GM18526 (cell line): ENCODE measurements around the gene HAGH.
A peak's percentile ranks its signal among the peaks of the same experiment; 100 is the strongest.

ENCODE experiments used
- POLR2A ChIP-seq: IDR thresholded peaks from 3 replicates; pipeline ENCODE4 v1.6.1; 2011; ENCODE audit not compliant: insufficient read length; ENCODE audit errors: extremely low read depth

The HAGH gene

DNA sequence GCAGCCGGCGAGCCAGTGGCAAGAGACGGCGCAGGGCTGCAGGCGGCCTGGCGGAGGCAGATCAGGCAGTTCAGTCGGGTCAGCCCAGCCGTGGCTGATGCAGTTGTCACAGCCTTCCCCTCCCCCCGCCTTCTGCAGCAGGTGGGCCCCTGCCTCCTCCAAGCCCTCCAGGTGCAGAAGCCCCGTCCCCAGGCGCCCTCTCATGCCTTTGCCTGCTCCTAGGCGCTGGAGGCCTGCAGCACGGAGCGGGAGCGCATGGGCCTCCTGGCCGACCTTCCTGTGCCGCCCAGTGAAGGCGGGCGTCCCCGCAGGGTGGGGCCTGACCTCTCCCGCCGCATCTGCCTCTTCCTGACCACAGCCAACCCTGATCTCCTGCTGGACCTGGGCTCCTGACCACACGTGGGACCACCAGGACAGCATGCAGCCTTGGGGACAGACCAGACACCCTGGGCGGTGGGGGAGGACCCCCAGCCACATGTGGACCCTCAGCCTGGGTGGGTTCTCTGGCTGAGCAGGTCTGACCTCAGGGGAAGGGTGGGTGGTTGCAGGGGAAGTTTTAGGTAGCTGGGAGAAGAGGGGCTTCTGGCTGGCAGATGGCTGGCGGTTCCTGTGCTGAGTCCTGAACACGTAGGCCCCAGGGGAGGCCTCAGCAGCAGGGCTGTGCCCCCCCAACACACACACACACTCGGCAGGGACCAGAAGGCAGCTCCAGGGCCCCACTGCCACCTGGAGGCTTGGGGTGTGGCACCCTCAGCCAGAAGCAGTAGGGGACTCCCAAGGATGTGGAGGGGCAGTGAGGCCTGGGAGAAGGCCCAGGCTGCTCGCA, 50.6 kb downstream of the HAGH start:
- no peak for TF ChIP-seq POLR2A

DNA sequence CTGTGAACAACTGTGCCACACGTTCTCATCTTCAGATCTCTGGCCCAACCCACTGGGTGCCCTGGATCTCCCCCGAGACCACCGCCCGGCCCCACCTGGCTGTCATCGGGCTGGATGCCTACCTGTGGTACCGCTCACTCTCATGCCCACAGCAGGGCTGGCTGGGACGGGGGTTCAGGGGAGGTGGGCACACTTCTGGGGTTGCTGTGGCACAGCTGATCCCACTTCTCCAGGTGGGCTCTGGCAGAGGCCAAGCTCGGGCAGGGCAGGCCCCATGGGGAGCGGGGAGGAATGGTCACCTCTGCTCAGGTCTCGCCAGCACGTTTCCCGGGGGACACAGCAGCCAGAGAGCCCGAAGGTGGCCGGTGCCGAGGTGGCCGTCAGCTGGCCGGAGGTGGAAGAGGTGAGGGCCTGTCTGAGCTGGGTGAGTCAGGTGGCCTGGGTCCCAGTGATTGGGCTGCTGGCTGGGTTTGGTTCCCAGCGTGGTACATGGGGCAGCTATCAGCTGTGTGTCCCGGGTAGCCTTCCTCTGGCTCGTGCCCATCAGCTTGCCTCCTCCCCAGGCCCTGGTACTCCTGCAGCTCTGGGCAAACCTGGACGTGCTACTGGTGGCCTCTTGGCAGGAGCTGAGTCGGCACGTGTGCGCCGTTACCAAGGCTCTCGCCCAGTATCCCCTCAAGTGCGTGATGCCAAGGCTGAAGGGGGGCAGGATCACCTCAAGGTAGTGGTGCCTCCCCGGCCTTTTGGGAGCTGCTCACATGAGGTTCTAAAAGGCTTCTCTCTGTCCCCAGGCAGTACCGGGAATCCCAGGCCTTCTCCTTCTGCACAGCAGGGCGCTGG, 51.4 kb downstream of the HAGH start:
- no peak for TF ChIP-seq POLR2A

DNA sequence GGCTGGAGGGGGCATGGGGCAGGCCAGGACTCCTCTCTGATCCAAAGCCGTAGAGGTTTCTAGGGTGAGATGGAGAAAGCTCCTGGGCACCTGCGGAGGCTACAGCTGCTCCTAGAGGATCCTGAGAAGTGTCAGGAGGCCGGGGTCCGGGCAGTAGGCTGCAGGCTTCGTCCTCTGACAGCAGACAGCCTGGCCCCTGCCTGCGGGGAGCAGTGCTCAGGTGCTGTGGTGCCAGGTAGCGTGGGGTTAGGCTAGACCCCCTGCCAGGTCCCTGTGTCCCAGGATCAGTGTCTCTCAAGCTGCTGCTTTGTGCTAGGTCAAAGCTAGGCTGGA, 52.2 kb downstream of the HAGH start:
- no peak for TF ChIP-seq POLR2A

DNA sequence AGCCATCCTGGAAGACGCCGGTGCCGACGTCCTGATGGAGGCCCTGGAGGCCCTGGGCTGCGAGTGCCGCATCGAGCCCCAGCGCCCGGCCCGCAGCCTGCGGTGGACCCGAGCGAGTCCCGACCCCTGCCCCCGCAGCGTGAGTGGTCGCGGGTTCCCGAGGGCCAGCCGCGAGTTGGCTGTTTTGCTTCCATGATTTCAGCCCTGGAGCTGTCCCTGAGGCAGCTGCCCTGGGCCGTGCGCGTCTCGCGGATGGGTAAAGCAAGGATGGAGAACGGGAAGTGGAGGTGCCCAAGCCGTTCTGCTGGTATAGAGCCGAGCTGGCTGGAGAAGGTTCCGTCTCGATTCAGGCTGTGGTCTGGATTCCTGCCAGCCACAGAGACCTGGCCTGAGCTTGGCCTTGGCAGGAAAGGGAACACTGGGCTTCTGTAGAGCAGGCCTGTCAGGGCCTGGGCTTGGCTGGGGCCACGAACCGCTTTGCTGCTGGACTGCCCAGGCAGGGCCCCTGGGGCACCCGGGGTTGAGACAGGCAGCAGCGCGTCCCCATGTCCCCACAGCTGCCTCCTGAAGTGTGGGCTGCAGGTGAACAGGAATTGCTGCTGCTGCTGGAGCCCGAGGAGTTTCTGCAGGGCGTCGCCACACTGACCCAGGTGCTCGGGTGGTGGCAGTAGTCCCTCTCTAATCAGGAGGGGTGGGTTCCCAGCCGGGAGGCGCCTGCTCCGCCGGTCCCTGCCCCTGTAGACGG, 52.8 kb downstream of the HAGH start:
- no peak for TF ChIP-seq POLR2A

DNA sequence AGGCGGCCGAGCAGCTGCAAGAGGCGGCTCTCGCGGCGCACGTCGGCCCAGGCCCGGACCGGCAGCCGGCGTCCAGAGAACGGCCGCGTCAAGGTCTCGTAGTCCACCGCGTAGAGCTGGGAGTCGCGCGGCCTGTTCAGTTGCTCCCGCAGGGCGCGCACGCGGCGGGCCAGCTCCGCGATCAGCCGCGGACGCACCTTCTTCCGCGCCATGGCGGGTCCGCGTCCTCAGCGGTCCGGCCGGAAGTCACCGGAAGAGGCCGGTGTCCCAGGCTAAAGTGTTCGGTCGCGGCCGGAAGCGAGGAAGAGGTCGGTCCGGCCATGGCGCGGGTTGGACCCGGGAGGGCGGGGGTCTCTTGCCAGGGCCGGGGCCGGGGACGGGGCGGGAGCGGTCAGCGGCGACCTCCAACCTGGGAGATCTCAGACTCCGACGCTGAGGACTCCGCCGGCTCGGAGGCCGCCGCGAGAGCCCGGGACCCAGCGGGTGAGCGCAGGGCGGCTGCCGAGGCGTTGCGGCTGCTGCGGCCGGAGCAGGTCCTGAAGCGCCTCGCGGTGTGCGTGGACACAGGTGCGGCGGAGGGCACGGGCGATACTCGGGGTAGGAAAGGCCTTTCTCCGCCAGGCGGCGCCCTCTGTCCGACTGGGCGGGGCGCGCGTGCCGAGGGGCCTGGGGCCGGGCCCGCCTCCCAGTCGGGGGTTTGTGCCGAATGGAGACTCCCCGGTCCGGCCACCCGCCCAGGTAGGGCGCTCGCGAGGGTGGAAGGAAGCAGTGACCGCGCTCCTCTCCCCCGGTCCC, 53.5 kb downstream of the HAGH start, which contains the start of gene MRPS34:
TSS of gene MRPS34 (minus strand) at position 227 of the 795 bp plus-strand sequence. CDS start at position 212, 15 bp downstream.
- TF ChIP-seq POLR2A = peak; percentile 93

DNA sequence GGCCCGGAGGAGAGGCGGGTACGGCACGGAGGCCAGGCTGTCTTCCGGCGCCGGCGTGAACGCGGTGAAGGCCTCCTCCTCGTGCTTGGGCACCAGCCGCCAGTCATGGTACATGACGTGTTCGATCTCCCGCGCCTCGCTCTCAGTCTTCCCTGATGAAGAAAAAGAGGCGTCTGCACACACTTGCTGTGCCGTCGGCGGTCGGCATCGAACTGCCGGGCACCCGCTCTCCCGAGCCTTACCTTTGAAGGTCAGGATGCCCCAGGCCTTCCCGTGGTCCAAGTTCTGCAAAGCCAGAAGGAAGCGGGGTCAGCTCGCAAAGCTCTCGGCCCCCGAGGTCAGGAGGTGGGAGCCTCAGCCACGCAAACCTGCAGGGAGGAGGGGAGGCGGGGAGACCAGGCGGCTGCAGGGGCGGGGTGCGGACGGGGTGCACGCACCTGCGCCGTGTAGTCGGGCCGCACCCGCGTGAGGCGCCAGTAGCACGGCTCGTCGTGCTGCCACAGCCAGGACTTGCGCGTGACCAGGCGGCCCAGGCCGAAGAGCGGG, 54.2 kb downstream of the HAGH start, which contains the start of gene EME2:
TSS of gene EME2 (plus strand) at position 449 of the 546 bp plus-strand sequence. CDS start 418 bp downstream, outside the sequence.
- TF ChIP-seq POLR2A = no peak

DNA sequence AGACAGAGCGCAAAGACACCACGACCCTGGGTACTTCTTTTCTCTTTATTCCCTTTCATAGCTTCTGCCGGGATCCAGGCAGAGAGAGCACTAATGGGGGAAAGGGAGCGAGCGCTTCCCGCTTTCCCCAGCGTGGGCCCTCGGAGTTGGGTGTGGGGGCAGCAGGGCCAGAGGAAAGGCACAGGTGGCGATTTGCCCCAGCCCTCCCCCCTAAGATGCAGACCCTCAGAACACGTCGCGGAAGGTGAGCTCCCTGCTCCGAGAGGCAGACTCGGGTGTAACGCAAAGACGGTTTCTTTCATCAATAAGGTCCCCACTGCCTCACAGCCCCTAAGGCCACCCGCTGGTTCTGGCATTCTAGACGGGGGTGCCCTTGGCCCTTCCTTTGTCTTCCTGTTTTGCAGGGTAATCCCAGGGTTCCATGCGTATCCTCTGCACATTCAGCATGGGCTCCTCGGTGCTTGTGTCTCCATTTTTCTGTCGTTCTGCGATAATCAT, 54.7 kb downstream of the HAGH start:
- no peak for TF ChIP-seq POLR2A

DNA sequence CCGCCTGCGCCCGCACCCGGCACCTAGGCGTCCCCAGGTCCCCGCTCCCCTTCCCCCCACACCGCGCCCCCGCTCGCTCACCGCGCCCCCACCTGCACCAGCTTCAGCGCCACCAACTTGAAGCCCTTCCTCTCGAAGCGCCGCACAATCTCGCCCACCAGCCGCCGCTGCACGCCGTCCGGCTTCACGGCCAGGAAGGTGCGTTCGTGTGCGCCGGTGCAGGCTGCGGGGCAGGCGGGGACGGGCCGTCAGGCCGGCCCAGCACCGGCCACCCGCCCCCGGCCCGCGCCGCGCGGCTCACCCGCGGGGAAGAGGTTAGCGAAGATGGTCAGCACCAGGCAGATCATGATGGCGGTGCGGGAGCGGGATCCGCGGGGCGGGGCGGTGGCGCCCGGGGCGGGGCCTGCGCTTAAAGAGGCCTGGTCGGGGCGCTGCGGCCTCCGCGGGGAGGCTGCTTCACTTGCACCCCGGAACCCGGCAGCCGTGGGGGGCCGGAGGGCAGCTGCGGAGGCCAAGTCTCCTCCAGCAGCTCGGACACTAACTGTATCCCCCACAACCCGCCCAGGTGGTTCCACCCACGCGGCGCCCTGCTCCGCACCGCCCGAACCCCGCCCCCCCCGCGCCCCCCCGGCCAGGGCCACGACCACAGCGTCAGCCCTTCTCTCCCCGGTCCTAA, 55.3 kb downstream of the HAGH start, which contains the start of gene NME3:
TSS of gene NME3 (minus strand) at position 356 of the 676 bp plus-strand sequence. CDS start at position 347, 9 bp downstream.
- TF ChIP-seq POLR2A = peak; percentile 21

DNA sequence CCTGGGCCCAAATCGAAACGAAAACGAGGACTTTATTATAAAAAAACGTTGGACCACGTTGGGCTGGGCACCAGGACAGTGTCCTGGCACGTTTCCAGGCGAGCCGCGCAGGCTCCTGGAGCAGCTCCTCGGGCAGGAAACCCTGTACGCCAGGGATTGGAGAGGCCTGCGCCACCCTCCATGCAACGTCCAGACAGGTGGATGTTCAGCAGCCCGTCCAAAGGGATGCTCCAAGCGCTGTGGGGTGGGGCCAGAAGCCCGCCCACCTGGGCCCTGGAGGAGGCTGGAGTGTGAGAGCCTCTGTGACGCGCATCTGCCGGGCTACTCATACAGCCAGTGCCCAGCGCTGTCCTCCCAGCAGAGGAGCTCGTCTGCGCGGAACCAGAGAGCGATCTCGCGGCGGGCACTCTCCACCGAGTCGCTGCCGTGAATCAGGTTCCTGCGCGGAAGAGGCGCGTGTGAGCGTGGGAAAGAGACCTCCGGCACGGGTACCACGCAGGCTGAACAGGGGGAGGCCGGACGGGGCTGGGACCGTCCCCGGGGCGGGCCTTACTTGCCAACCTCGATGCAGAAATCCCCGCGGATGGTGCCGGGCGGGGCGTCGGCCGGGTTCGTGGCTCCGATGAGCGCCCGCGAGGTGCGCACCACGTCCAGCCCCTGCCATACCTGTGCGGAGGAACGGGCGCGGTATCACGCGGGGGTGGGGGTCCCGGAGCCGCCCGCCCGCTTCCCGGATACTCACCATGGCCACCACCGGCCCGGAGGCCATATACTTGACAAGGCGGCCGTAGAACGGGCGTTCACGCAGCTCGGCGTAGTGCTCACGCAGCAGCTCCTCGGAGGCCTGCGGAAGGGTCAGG, 56.1 kb downstream of the HAGH start:
- TF ChIP-seq POLR2A = peak; percentile 28

DNA sequence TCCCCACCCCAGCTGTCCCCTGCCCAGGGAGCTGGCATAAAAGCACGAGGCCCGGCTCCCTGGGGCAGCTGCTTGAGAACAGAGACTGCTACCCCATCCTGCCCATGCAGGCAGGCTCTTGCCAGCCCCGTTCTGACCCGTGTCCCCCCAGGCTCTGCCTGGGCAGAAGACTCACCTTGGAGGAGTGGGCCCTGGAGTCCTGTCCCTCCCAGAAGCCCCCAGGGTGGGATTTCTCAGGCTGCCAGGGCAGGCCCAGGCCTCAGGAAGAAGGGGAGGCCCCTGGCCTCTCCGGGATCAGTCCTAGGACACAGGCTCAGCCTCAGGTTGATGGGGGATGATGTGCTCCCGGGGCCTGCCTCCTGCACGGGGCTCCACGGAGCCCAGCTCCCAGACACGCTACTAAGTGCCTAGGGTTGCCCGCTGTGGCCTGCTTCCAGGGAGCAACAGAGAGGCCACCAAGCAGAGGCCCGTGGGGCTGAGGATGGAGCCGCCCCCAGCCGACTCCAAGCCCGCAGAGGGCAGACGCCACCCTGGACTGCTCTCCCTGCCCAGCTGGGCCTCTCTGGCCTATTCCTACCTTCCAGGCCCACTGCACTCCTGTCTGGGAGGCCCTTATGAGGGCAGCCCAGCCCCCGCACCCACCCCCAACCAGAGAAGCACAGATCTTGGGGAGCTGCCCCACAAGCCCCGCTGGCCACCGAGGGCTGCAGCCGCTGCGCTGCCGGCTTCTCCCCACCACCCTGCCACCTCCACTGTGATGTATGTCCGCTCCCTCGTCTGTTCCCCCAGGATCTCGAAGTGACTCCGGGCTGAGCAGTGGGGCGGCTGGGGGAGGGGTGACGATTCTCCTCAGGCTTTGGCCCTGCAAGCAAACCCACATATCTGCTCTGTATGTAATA, 57.0 kb downstream of the HAGH start:
- no peak for TF ChIP-seq POLR2A

DNA sequence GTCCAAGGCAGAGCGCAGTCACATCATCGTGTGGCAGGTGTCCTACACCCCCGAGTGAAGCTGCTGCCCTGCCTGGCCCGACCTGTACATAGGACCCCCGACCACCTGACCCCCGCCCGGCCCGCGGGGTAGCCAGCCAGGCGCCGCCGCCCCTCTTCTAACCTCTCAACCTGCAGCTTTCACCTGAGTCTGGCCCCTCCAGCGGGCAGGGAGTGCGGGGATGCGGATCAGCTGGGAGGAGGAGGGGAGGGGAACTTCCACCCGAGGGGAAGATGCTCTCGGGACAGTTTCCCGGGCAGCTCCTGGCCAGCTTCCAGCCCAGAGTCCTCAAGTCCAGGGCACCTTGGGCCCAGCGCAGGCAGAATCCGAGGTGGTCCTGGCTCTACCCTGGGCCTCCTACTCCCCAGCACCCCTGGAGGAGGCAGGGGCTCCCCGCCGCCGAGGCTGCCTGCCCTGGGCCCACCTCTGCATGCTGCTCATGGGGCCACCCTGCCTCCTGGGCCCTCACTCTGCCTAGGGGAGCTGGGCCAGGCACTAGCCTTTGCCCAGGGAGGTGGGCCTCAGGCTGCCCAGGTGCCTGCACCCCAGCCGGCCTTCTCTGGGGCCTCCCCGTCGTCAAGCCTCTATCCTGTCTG, 57.7 kb downstream of the HAGH start:
- no peak for TF ChIP-seq POLR2A
